DND-41 (cell line): ENCODE data around the gene PEX14.

ENCODE experiments used
- ATAC-seq: fragments of 200-7000 bp; cut with Tn5 transposase; 3 replicates; pipeline ENCODE4 v1.9.1; 2021; ENCODE audit warnings: low read depth; ENCODE audit not compliant: insufficient read depth
- DNase-seq: peaks from one replicate; pipeline ENCODE4 v3.0.0-alpha.2; 2020
- H2AFZ ChIP-seq: 2 replicates; pipeline ENCODE4 v1.6.0; 2012; ENCODE audit warnings: low read depth, low read length
- H3K27ac ChIP-seq: 2 replicates; pipeline ENCODE4 v1.5.1; 2012; ENCODE audit warnings: low read length, inconsistent platforms
- H3K27me3 ChIP-seq: fragments of 200-600 bp; sonication (generic); 2 replicates; pipeline ENCODE4 v1.6.0; 2012; ENCODE audit warnings: low read length, mild to moderate bottlenecking, inconsistent platforms; ENCODE audit not compliant: insufficient read depth, poor library complexity
- H3K36me3 ChIP-seq: 2 replicates; pipeline ENCODE4 v1.5.1; 2012; ENCODE audit warnings: low read length, inconsistent platforms; ENCODE audit not compliant: insufficient read depth
- H3K4me1 ChIP-seq: 2 replicates; pipeline ENCODE4 v1.5.1; 2012; ENCODE audit warnings: mild to moderate bottlenecking, low read length; ENCODE audit not compliant: insufficient read depth
- H3K4me2 ChIP-seq: 2 replicates; pipeline ENCODE4 v1.6.0; 2012; ENCODE audit warnings: mild to moderate bottlenecking, moderate library complexity, low read length, inconsistent platforms; ENCODE audit not compliant: insufficient read depth
- H3K4me3 ChIP-seq, 2 experiments: fragments of 200-600 bp in 1 of 2; shearing (Covaris generic) in 1 of 2; 2 replicates each; pipeline ENCODE4 v1.5.1; 2012 to 2016; ENCODE audit warnings: inconsistent platforms in 2 of 2, low read length in 2 of 2, mild to moderate bottlenecking in 2 of 2, low read depth in 1 of 2, moderate library complexity in 1 of 2
- H3K79me2 ChIP-seq: 2 replicates; pipeline ENCODE4 v1.6.0; 2012; ENCODE audit warnings: low read length, inconsistent platforms; ENCODE audit not compliant: insufficient read depth
- H3K9ac ChIP-seq: 2 replicates; pipeline ENCODE4 v1.6.0; 2012; ENCODE audit warnings: low read depth, mild to moderate bottlenecking, inconsistent platforms, low read length, moderate library complexity
- H3K9me3 ChIP-seq: 2 replicates; pipeline ENCODE4 v1.5.1; 2012; ENCODE audit warnings: low read length, moderate library complexity, mild to moderate bottlenecking, inconsistent platforms; ENCODE audit not compliant: insufficient read depth, severe bottlenecking
- H4K20me1 ChIP-seq: 2 replicates; pipeline ENCODE4 v1.6.0; 2012; ENCODE audit warnings: low read length; ENCODE audit not compliant: insufficient read depth
- EZH2 ChIP-seq: IDR thresholded peaks from 3 replicates; pipeline ENCODE4 v1.6.1; 2012; ENCODE audit warnings: borderline replicate concordance, low read depth, mild to moderate bottlenecking, moderate library complexity, low read length, inconsistent platforms; ENCODE audit not compliant: severe bottlenecking
- TF ChIP-seq, protein P1 (sequence below): IDR thresholded peaks from 2 replicates; pipeline ENCODE4 v1.5.1; 2012; ENCODE audit warnings: borderline replicate concordance, low read length, moderate library complexity, mild to moderate bottlenecking; ENCODE audit not compliant: poor library complexity, severe bottlenecking; ENCODE audit errors: extremely low read depth

PEX14 gene

DNA sequence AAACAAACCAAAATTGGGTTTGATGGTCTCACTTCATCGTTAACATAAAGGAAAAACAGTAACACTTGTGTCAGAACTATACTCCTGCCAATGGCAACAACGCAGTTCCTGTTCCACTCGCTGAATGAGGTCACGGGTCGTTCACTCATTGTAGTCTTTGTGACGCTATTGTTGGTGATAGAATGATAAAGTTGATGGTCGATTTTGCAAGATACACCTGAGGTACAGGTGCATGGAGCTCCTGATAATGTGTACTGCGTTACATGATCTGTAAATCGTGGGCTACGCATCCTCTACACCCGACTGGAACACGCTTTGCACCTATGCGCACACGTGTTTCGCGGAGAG, 44.9 kb upstream of the PEX14 start:
- ATAC-seq: no peak
- H2AFZ ChIP-seq: peak overlapping the region; percentile 84
- H3K36me3 ChIP-seq: peaks cover 5% of the 10 kb centered on the region
- H3K4me1 ChIP-seq: peaks cover 47% of the 10 kb centered on the region
- H3K9ac ChIP-seq: peak overlapping the region; percentile 63
- TF ChIP-seq, protein P1, sequence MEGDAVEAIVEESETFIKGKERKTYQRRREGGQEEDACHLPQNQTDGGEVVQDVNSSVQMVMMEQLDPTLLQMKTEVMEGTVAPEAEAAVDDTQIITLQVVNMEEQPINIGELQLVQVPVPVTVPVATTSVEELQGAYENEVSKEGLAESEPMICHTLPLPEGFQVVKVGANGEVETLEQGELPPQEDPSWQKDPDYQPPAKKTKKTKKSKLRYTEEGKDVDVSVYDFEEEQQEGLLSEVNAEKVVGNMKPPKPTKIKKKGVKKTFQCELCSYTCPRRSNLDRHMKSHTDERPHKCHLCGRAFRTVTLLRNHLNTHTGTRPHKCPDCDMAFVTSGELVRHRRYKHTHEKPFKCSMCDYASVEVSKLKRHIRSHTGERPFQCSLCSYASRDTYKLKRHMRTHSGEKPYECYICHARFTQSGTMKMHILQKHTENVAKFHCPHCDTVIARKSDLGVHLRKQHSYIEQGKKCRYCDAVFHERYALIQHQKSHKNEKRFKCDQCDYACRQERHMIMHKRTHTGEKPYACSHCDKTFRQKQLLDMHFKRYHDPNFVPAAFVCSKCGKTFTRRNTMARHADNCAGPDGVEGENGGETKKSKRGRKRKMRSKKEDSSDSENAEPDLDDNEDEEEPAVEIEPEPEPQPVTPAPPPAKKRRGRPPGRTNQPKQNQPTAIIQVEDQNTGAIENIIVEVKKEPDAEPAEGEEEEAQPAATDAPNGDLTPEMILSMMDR: no peak
- no peak for TF ChIP-seq EZH2
- no peak for DNase-seq
- H3K4me3 ChIP-seq: peak overlapping the region; percentile 32 to 72; a peak in 3 of 4 replicates
- peak overlapping the region; percentile 91 for H3K27ac ChIP-seq
- no peaks in the 10 kb centered on the region for H4K20me1 ChIP-seq
- H3K27me3 ChIP-seq: no peaks in the 10 kb centered on the region
- no peaks in the 10 kb centered on the region for H3K9me3 ChIP-seq
- peak overlapping the region; percentile 92 for H3K4me2 ChIP-seq
- H3K79me2 ChIP-seq: peaks cover 25% of the 10 kb centered on the region

DNA sequence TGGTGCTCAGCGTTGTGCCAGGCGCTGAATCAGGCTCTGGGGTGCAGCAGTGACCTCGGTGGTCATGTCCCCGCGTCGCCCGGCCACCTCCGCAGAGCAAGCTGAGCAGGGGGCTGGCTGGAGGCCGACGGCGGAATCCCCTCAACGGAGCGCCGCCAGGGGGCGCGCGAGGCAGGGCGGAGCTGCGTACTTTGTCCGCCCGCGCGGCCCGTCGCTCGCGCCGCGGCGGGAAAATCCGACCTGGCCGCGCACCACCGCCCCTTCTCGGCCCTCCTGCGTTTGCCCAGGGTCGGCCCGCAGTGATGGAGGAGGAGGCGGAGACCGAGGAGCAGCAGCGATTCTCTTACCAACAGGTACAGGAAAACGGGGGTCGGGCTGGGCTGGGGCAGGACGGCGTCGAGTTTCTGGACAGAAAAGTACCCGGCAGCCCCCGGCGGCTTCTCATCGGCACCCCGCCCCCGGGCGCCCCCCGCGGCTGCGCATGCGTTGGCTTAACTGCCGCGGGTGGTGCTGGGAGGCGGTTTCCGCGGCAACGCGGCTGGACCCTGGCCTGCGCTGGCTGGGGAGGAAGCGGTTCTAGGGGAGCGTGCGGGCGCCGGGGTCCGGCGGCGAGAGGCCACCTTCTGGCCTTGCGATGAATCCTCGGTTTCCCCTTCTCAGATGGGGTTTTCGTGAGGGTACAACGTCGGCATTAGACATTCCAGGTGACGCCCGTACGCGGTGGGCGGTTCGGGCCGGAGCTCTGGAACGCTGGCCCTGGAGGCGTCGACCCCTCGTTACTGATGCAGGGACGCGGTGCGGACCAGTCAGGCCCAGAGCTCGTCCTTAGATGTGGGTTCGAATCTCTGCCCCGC, 44.3 kb upstream of the PEX14 start, which contains the start of gene CENPS:
CENPS (plus strand) TSS at position 218 of the 854 bp plus-strand sequence; CDS start at position 303, 85 bp downstream.
- Histone ChIP-seq H3K4me1 (peaks cover 47% of the 10 kb centered on the region), H3K9ac (peak within 1 kb of the TSS; percentile 63), H3K4me3 (peak within 1 kb of the TSS; percentile 32 to 72), H4K20me1 (no peaks in the 10 kb centered on the region), H3K4me2 (peak within 1 kb of the TSS; percentile 92), H3K79me2 (peaks cover 25% of the 10 kb centered on the region), H3K27ac (peak within 1 kb of the TSS; percentile 91), H3K9me3 (no peaks in the 10 kb centered on the region), H3K36me3 (peaks cover 5% of the 10 kb centered on the region), H3K27me3 (no peaks in the 10 kb centered on the region), H2AFZ (peak within 1 kb of the TSS; percentile 84)
- ATAC-seq (peak; percentile 80), DNase-seq (peak; percentile 87)
- TF ChIP-seq EZH2: no peak
- TF ChIP-seq, protein P1: peak; percentile 96

DNA sequence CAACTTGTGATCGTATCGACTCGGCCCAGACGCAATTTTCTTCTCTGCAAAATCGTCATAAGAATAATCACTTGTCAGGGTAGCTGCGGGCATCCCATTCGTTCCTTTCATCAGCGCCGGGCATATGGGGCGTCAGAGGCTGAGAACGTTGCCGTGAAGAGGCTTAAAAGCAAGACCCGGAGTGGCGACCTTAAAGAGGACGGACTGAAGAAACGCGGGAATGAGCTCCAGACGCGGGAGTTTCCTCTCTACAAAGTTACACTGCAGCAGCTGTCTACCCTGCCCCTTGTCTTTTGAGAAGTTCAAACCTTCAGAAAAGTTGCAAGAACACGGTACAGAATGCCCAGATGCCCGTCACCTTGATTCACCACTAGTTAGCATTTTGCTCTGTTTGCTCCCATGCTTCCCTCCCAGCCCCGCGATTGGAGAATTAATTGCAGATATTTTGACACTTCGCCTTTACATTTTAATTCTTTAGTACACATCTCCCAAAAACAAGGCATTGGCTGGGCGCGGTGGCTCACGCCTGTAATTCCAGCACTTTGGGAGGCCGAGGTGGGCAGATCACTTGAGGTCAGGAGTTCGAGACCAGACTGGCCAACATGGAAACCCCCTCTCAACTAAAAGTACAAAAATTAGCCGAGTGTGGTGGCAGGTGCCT, 43.5 kb upstream of the PEX14 start:
- H3K9me3 ChIP-seq: no peaks in the 10 kb centered on the region
- ATAC-seq (0 out of 3 replicates have a peak, but pooled peaks have one; percentile 7), DNase-seq (peak; percentile 37)
- H3K79me2 ChIP-seq: peaks cover 25% of the 10 kb centered on the region
- no peaks in the 10 kb centered on the region for H4K20me1 ChIP-seq
- peak overlapping the region; percentile 63 for H3K9ac ChIP-seq
- peaks cover 47% of the 10 kb centered on the region for H3K4me1 ChIP-seq
- peaks cover 5% of the 10 kb centered on the region for H3K36me3 ChIP-seq
- TF ChIP-seq EZH2: no peak
- TF ChIP-seq, protein P1: peak; percentile 5
- no peaks in the 10 kb centered on the region for H3K27me3 ChIP-seq
- peak overlapping the region; percentile 32 to 72 for H3K4me3 ChIP-seq
- peak overlapping the region; percentile 92 for H3K4me2 ChIP-seq
- peak overlapping the region; percentile 91 for H3K27ac ChIP-seq
- peak overlapping the region; percentile 84 for H2AFZ ChIP-seq
